Thyroid gland (tissue), 4 donors: Measurements from ENCODE around the gene PDZD2. TPM values are rescaled to one million over a fixed set of nuclear protein-coding genes. Genes with fewer than 3 reads are reported as not detected.

ENCODE experiments used
- DNase-seq, 2 donors: peaks; one replicate each; pipeline ENCODE4 v3.0.0-alpha.2; 2019
- H3K27ac ChIP-seq, 3 donors: fragments of 200-600 bp; sonication (generic); 1 replicate in 2 of 3; 2 replicates in 1 of 3; pipeline ENCODE4 v1.5.1; 2016 to 2019; ENCODE audit warnings: mild to moderate bottlenecking in 1 of 3, moderate library complexity in 1 of 3
- H3K27me3 ChIP-seq: fragments of 200-600 bp; sonication (generic); one replicate; pipeline ENCODE4 v1.5.1; 2019
- H3K36me3 ChIP-seq, 2 donors: fragments of 200-600 bp; sonication (generic); one replicate each; pipeline ENCODE4 v1.5.1; 2016 to 2019
- H3K4me1 ChIP-seq, 2 donors: fragments of 200-600 bp; sonication (generic); one replicate each; pipeline ENCODE4 v1.5.1; 2017 to 2019
- H3K4me3 ChIP-seq, 3 donors: fragments of 200-600 bp; sonication (generic); replicated peaks in 1 of 3; 1 replicate in 2 of 3; 2 replicates in 1 of 3; pipeline ENCODE4 v1.5.1; 2016; ENCODE audit warnings: mild to moderate bottlenecking in 1 of 3
- H3K9me3 ChIP-seq: fragments of 200-600 bp; sonication (generic); one replicate; pipeline ENCODE4 v1.5.1; 2017
- POLR2A ChIP-seq, 2 donors: fragments of 450-650 bp; IDR thresholded peaks; one replicate each; pipeline ENCODE4 v1.6.1; 2017; ENCODE audit warnings: antibody characterized with exemption in 2 of 2, mild to moderate bottlenecking in 2 of 2, moderate library complexity in 1 of 2
- WGBS, 2 donors: methylation state at CpG; one replicate each; pipeline ENCODE4 v1.1.5; 2017; 5-methylcytosine and 5-hydroxymethylcytosine counted together
- intact Hi-C: fragments of 100-400 bp; cut with DNase I; formaldehyde crosslinking; loops from one replicate; pipeline ENCODE4 v1.15.1; 2023
- total RNA-seq, 4 donors: library from RNA; depleted of rRNA; stranded (reverse); fragments of >200 nt; gene quantifications; one replicate each; pipeline ENCODE4 v1.2.3, GENCODE V29; 2016
- TF ChIP-seq, protein P1 (sequence below), 6 experiments: fragments of 200-600 bp in 3 of 6; fragments of 450-650 bp in 3 of 6; sonication (generic) in 3 of 6; IDR thresholded peaks; one replicate each; pipeline ENCODE4 v1.5.1; 2016 to 2019; ENCODE audit warnings: antibody characterized with exemption in 6 of 6, mild to moderate bottlenecking in 2 of 6, inconsistent platforms in 1 of 6, moderate library complexity in 1 of 6

The PDZD2 gene
- total RNA-seq, 4 donors from 2014 or later = 1.8 to 4.5 (median 3.9) TPM

DNA sequence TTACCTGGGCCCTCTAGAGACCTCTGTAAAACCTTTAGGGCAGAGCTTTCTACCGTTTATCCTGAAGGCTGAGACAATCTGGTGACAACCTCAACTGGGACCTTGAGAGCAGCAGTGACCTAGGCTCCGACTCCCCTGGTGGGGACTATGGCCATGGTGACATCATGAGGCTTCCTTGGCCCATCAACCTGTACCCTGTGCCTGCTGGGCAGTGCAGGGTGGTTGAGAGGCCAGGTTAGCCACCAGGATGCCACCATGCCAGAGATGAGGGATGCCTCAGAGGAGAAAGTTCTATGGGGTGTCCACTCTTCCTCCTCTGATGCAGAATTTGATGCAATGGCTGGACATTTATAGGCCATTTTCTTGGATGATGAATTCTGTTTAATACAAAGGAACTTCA is 194.8 kb downstream of the PDZD2 start:
- intact Hi-C loops = no loop called here
- 84 to 90% methylated on average over 1 to 2 of the region's 2 CpGs for WGBS, 2 donors

DNA sequence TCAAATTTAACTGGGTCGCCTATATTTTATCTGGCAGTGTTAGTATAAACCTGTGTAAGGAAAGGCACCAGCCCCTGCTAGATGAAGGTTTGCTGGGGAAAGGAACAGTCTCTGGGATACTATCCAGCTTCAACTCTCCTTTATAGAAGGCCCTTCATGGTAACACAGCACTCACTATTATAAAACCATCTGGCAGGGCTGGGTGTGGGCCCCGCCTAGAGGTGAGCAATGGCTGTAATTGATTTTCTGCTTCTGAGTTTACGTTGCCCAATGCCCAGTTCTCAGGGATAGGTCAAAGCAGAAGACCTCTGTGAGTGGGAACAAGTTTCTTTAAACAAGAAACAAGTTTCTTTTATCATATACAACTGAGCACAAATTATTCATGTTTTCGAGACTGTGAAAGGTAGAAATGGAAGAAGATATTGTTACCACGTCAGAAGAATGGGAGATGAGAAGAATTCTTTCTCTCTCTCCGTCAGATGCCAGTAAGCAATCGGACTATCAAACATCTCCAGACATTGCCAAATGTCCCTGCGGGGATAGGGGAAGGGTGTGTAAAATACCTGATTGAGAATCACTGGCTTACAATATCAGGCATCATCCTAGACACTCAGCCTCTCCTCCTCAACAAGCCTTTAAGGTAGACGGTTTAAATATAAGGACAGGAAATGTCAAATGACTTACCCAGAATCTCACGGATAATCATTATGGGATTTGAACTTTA is 205.9 kb downstream of the PDZD2 start:
- WGBS, 2 donors = 81 to 85% methylated on average over 10 of the region's 10 CpGs
- H3K27ac ChIP-seq = no peak overlapping the region
- no peak overlapping the region for H3K4me3 ChIP-seq
- H3K27me3 ChIP-seq = no peaks in the 10 kb centered on the region
- H3K4me1 ChIP-seq = no peaks in the 10 kb centered on the region
- intact Hi-C loops = no loop called here
- no peak for DNase-seq
- H3K9me3 ChIP-seq = no peaks in the 10 kb centered on the region
- TF ChIP-seq, protein P1, sequence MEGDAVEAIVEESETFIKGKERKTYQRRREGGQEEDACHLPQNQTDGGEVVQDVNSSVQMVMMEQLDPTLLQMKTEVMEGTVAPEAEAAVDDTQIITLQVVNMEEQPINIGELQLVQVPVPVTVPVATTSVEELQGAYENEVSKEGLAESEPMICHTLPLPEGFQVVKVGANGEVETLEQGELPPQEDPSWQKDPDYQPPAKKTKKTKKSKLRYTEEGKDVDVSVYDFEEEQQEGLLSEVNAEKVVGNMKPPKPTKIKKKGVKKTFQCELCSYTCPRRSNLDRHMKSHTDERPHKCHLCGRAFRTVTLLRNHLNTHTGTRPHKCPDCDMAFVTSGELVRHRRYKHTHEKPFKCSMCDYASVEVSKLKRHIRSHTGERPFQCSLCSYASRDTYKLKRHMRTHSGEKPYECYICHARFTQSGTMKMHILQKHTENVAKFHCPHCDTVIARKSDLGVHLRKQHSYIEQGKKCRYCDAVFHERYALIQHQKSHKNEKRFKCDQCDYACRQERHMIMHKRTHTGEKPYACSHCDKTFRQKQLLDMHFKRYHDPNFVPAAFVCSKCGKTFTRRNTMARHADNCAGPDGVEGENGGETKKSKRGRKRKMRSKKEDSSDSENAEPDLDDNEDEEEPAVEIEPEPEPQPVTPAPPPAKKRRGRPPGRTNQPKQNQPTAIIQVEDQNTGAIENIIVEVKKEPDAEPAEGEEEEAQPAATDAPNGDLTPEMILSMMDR (IDR thresholded peaks at IDR 0.05) = no peak
- no peak for TF ChIP-seq POLR2A (IDR thresholded peaks at IDR 0.05)
- H3K36me3 ChIP-seq = no peaks in the 10 kb centered on the region

More for the DNA sequence above, 194.8 kb downstream of the PDZD2 start:
- no peaks in the 10 kb centered on the region for H3K4me1 ChIP-seq
- DNase-seq = no peak
- H3K27me3 ChIP-seq = no peaks in the 10 kb centered on the region
- TF ChIP-seq, protein P1 (IDR thresholded peaks at IDR 0.05) = no peak
- no peak for TF ChIP-seq POLR2A (IDR thresholded peaks at IDR 0.05)
- H3K36me3 ChIP-seq = no peaks in the 10 kb centered on the region
- H3K9me3 ChIP-seq = no peaks in the 10 kb centered on the region
- H3K27ac ChIP-seq = no peak overlapping the region
- no peak overlapping the region for H3K4me3 ChIP-seq

DNA sequence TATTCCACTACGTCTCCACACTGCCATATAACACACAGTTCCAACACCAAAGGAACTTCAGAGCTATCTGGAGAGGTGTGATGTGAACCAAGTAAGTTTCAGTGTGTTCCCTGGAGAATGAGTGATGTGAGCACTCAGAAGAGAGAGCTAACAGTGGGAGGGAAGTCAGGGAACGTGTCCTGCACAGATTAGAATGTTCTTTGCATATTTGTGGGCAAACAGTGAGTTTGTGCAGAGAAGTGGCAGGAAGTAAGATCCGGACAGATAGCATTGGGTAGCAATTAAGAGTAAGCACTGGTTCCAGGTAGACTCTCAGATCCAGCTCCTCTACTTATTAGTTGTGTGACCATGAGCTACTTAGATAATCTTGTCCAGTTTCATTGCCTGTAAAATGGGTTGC is 206.4 kb downstream of the PDZD2 start:
- H3K9me3 ChIP-seq = no peaks in the 10 kb centered on the region
- intact Hi-C loops = no loop called here
- no peak overlapping the region for H3K4me3 ChIP-seq
- H3K27me3 ChIP-seq = no peaks in the 10 kb centered on the region
- DNase-seq = no peak
- no peak for TF ChIP-seq POLR2A (IDR thresholded peaks at IDR 0.05)
- TF ChIP-seq, protein P1 (IDR thresholded peaks at IDR 0.05) = no peak
- 61 to 73% methylated on average over 3 of the region's 3 CpGs for WGBS, 2 donors
- H3K4me1 ChIP-seq = no peaks in the 10 kb centered on the region
- no peaks in the 10 kb centered on the region for H3K36me3 ChIP-seq
- H3K27ac ChIP-seq = no peak overlapping the region

DNA sequence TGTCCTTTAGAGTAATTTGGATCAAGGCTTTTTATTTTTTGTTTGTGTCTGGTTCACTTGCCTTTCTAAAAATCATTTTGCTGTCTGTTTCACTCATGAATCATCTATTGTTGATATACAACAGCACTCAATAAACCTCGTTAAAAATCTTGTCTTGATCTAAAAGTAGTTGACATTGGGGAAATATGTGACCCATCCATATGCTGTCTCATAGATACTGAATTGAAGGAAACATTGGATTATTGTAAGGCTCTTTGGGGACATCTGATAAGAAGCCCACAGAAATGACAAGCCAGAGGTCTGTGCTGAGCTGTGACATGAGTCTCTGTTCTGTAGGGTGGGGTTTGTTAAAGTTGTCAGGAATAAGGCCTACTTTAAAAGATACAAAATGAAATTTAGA is 208.0 kb downstream of the PDZD2 start:
- Histone ChIP-seq H3K4me1 (no peaks in the 10 kb centered on the region), H3K36me3 (no peaks in the 10 kb centered on the region), H3K9me3 (no peaks in the 10 kb centered on the region), H3K27ac (no peak overlapping the region), H3K27me3 (no peaks in the 10 kb centered on the region), H3K4me3 (no peak overlapping the region)
- intact Hi-C loops = no loop called here
- no peak for DNase-seq
- 62 to 71% methylated on average over 1 of the region's 1 CpG for WGBS, 2 donors
- no peak for TF ChIP-seq POLR2A (IDR thresholded peaks at IDR 0.05)
- TF ChIP-seq, protein P1 (IDR thresholded peaks at IDR 0.05) = no peak

DNA sequence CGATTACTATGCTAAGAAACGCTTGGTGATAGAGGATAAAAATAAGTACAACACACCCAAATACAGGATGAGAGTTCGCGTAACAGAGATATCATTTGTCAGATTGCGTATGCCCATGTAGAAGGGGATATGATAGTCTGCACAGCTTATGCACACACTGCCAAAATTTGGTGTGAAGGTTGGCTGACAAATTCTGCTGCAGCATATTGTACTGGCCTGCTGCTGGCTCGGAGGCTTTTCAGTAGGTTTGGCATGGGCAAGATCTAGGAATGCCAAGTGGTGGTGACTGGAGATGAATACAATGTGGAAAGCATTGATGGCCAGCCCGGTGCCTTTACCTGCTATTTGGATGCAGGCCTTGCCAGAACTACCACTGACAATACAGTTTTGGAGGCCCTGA is 208.4 kb downstream of the PDZD2 start:
- 89 to 93% methylated on average over 7 of the region's 7 CpGs for WGBS, 2 donors
- no peaks in the 10 kb centered on the region for H3K4me1 ChIP-seq
- H3K27me3 ChIP-seq = no peaks in the 10 kb centered on the region
- no peaks in the 10 kb centered on the region for H3K36me3 ChIP-seq
- DNase-seq = no peak
- H3K9me3 ChIP-seq = no peaks in the 10 kb centered on the region
- H3K4me3 ChIP-seq = no peak overlapping the region
- TF ChIP-seq, protein P1 (IDR thresholded peaks at IDR 0.05) = no peak
- no peak for TF ChIP-seq POLR2A (IDR thresholded peaks at IDR 0.05)
- H3K27ac ChIP-seq = no peak overlapping the region
- intact Hi-C loops = no loop called here
